Neuronal stem cell (in vitro differentiated cells): ENCODE results near the gene DZIP1.

Source experiments
- DNase-seq: peaks from one replicate; pipeline ENCODE4 v3.0.0-alpha.2; 2013; ENCODE audit warnings: low spot score
- H2AFZ ChIP-seq: one replicate; pipeline ENCODE4 v1.6.1; 2013; ENCODE audit warnings: mild to moderate bottlenecking, low read length, inconsistent platforms
- H2AK5ac ChIP-seq: 2 replicates; pipeline ENCODE4 v1.6.1; 2013; ENCODE audit warnings: low read depth, mild to moderate bottlenecking, inconsistent platforms, low read length, moderate library complexity, mixed read lengths
- H2BK120ac ChIP-seq: 2 replicates; pipeline ENCODE4 v1.6.1; 2013; ENCODE audit warnings: low read depth, mild to moderate bottlenecking, inconsistent platforms, low read length, moderate library complexity, mixed read lengths
- H2BK12ac ChIP-seq: one replicate; pipeline ENCODE4 v1.6.1; 2013; ENCODE audit warnings: low read length, inconsistent platforms
- H2BK15ac ChIP-seq: 2 replicates; pipeline ENCODE4 v1.6.1; 2013; ENCODE audit warnings: mild to moderate bottlenecking, low read length, inconsistent platforms, mixed read lengths
- H2BK5ac ChIP-seq: one replicate; pipeline ENCODE4 v1.6.1; 2013; ENCODE audit warnings: inconsistent platforms, mild to moderate bottlenecking, low read length, moderate library complexity
- H3K14ac ChIP-seq: one replicate; pipeline ENCODE4 v1.6.1; 2013; ENCODE audit warnings: low read length, inconsistent platforms
- H3K18ac ChIP-seq: 2 replicates; pipeline ENCODE4 v1.6.1; 2013; ENCODE audit warnings: low read length, inconsistent platforms
- H3K23ac ChIP-seq: 2 replicates; pipeline ENCODE4 v1.6.1; 2013; ENCODE audit warnings: low read depth, mild to moderate bottlenecking, mixed read lengths, low read length, inconsistent platforms; ENCODE audit not compliant: poor library complexity
- H3K27ac ChIP-seq: replicated peaks from 3 replicates; pipeline ENCODE4 v1.5.1; 2013; ENCODE audit warnings: low read length, inconsistent platforms
- H3K27me3 ChIP-seq, 3 experiments: 2 replicates each; pipeline ENCODE4 v1.6.1; 2013; ENCODE audit warnings: low read length in 3 of 3, mild to moderate bottlenecking in 2 of 3, inconsistent platforms in 1 of 3, low read depth in 1 of 3, mixed read lengths in 1 of 3, moderate library complexity in 1 of 3; ENCODE audit not compliant: control insufficient read depth in 3 of 3, insufficient read depth in 3 of 3
- H3K36me3 ChIP-seq, 2 donors: replicated peaks in 1 of 2; 2 replicates each; pipeline ENCODE4 v1.6.1; 2013; ENCODE audit warnings: low read length in 2 of 2; ENCODE audit not compliant: control insufficient read depth in 2 of 2, insufficient read depth in 2 of 2
- H3K4ac ChIP-seq: 2 replicates; pipeline ENCODE4 v1.6.1; 2013; ENCODE audit warnings: inconsistent platforms, mild to moderate bottlenecking, low read length, moderate library complexity
- H3K4me1 ChIP-seq, 2 donors: 1 replicate in 1 of 2; 2 replicates in 1 of 2; pipeline ENCODE4 v1.6.1; 2013; ENCODE audit warnings: low read length in 2 of 2, low read depth in 1 of 2; ENCODE audit not compliant: control insufficient read depth in 2 of 2, insufficient read depth in 1 of 2
- H3K4me2 ChIP-seq: one replicate; pipeline ENCODE4 v1.6.1; 2013; ENCODE audit warnings: mild to moderate bottlenecking, low read length, inconsistent platforms; ENCODE audit not compliant: insufficient read depth, poor library complexity, severe bottlenecking
- H3K4me3 ChIP-seq, 2 donors: 2 replicates each; pipeline ENCODE4 v1.5.1; 2013; ENCODE audit warnings: low read length in 2 of 2, mild to moderate bottlenecking in 2 of 2, inconsistent platforms in 1 of 2, moderate library complexity in 1 of 2
- H3K79me1 ChIP-seq: one replicate; pipeline ENCODE4 v1.6.1; 2013; ENCODE audit warnings: low read depth, mild to moderate bottlenecking, inconsistent platforms, low read length, moderate library complexity
- H3K9ac ChIP-seq: one replicate; pipeline ENCODE4 v1.6.1; 2013; ENCODE audit warnings: mild to moderate bottlenecking, low read depth, low read length, inconsistent platforms; ENCODE audit not compliant: poor library complexity
- H3K9me3 ChIP-seq, 2 donors: replicated peaks in 1 of 2; 2 replicates each; pipeline versions ENCODE3 to v1.6.1; 2013; ENCODE audit warnings: low read length in 2 of 2, mild to moderate bottlenecking in 2 of 2, inconsistent platforms in 1 of 2, low read depth in 1 of 2, mixed read lengths in 1 of 2, moderate library complexity in 1 of 2; ENCODE audit not compliant: control insufficient read depth in 2 of 2, insufficient read depth in 1 of 2
- H4K8ac ChIP-seq: one replicate; pipeline ENCODE4 v1.6.1; 2013; ENCODE audit warnings: low read depth, mild to moderate bottlenecking, inconsistent platforms, low read length, moderate library complexity
- H4K91ac ChIP-seq: one replicate; pipeline ENCODE4 v1.6.1; 2013; ENCODE audit warnings: low read length, low read depth, mild to moderate bottlenecking, inconsistent platforms; ENCODE audit not compliant: poor library complexity
- WGBS, 2 donors: extraction: QIAGEN DNeasy Blood & Tissue Kit; methylation state at CpG; one replicate each; pipeline ENCODE4 v1.1.7; 2013; ENCODE audit warnings: missing lambda C conversion rate in 2 of 2, mixed read lengths in 1 of 2; ENCODE audit not compliant: insufficient read length in 2 of 2, insufficient replicate concordance in 1 of 2; ENCODE audit errors: extremely low coverage in 2 of 2; 5-methylcytosine and 5-hydroxymethylcytosine counted together

The DZIP1 gene

GRCh38 chr13:95536632-95537241 lies 107.8 kb downstream of the DZIP1 start:
- no peak overlapping the region for H2BK120ac ChIP-seq
- H3K27ac ChIP-seq: no peak overlapping the region
- no peak overlapping the region for H3K18ac ChIP-seq
- H3K4me2 ChIP-seq: no peak overlapping the region
- no peaks in the 10 kb centered on the region for H3K27me3 ChIP-seq
- no peak overlapping the region for H3K14ac ChIP-seq
- no peaks in the 10 kb centered on the region for H3K9me3 ChIP-seq
- DNase-seq: no peak
- no peak overlapping the region for H3K23ac ChIP-seq
- no peak overlapping the region for H3K4me3 ChIP-seq
- no peak overlapping the region for H3K4ac ChIP-seq
- no peak overlapping the region for H4K91ac ChIP-seq
- no peak overlapping the region for H2BK15ac ChIP-seq
- no peak overlapping the region for H2BK5ac ChIP-seq
- H2BK12ac ChIP-seq: no peak overlapping the region
- H2AFZ ChIP-seq: no peak overlapping the region
- no peak overlapping the region for H3K9ac ChIP-seq
- H3K36me3 ChIP-seq: no peaks in the 10 kb centered on the region
- H3K4me1 ChIP-seq: peaks cover 0 to 8% of the 10 kb centered on the region in 2 donors
- H3K79me1 ChIP-seq: no peaks in the 10 kb centered on the region
- no peak overlapping the region for H4K8ac ChIP-seq
- no CpG with 5 or more reads among the region's 6 CpGs for WGBS, 2 donors
- no peak overlapping the region for H2AK5ac ChIP-seq

- no peak overlapping the region for H3K18ac ChIP-seq
- no peak overlapping the region for H2AFZ ChIP-seq
- no peak overlapping the region for H3K4me2 ChIP-seq
- H4K8ac ChIP-seq: no peak overlapping the region
- no peaks in the 10 kb centered on the region for H3K36me3 ChIP-seq
- peak overlapping the region; percentile 59 for H3K27ac ChIP-seq
- H3K23ac ChIP-seq: no peak overlapping the region
- no peak overlapping the region for H3K4me3 ChIP-seq
- H2AK5ac ChIP-seq: no peak overlapping the region
- H3K4me1 ChIP-seq: peaks cover 0 to 8% of the 10 kb centered on the region in 2 donors
- no peak overlapping the region for H3K4ac ChIP-seq
- H4K91ac ChIP-seq: no peak overlapping the region
- no CpG with 5 or more reads among the region's 3 CpGs for WGBS, 2 donors
- no peak overlapping the region for H2BK12ac ChIP-seq
- no peak overlapping the region for H2BK5ac ChIP-seq
- no peak overlapping the region for H3K14ac ChIP-seq
- no peaks in the 10 kb centered on the region for H3K9me3 ChIP-seq
- H3K79me1 ChIP-seq: no peaks in the 10 kb centered on the region
- no peak overlapping the region for H2BK120ac ChIP-seq
- no peak overlapping the region for H2BK15ac ChIP-seq
- DNase-seq: no peak
- no peak overlapping the region for H3K9ac ChIP-seq
- H3K27me3 ChIP-seq: no peaks in the 10 kb centered on the region
Observed at GRCh38 chr13:95535243-95535642, 109.3 kb downstream of the DZIP1 start.

GRCh38 chr13:95533545-95534160 lies 110.9 kb downstream of the DZIP1 start:
- Histone ChIP-seq H3K79me1 (no peaks in the 10 kb centered on the region), H4K8ac (no peak overlapping the region), H3K23ac (no peak overlapping the region), H3K18ac (no peak overlapping the region), H3K36me3 (no peaks in the 10 kb centered on the region), H3K4me3 (no peak overlapping the region), H2AFZ (no peak overlapping the region), H3K27ac (no peak overlapping the region), H2BK120ac (no peak overlapping the region), H3K27me3 (no peaks in the 10 kb centered on the region), H3K14ac (no peak overlapping the region), H2AK5ac (no peak overlapping the region), H3K4ac (no peak overlapping the region), H3K9me3 (no peaks in the 10 kb centered on the region), H2BK5ac (no peak overlapping the region), H2BK15ac (no peak overlapping the region), H2BK12ac (no peak overlapping the region), H3K4me1 (peaks cover 0 to 8% of the 10 kb centered on the region in 2 donors), H3K4me2 (no peak overlapping the region), H3K9ac (no peak overlapping the region), H4K91ac (no peak overlapping the region)
- no peak for DNase-seq
- WGBS, 2 donors: no CpG with 5 or more reads among the region's 7 CpGs

DNA sequence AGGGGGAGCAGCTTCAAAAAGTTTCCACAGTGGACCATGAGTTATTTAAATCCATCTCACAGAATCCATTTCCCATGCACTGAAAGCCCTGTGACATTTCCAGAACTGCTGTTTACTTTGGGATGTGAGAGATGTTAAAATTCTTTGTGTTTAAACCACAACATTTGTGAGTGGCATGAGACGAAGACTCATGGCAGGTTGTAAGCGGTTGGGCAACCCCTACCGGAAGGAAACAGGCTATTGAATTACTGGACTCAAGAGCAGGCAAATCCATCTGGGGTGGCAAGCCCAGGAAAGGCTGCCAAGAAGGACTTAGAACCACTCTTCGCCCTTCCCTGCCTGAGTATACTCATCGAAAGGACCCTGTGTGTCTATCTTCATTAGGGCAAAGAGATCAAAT lies 114.3 kb downstream of the DZIP1 start:
- no CpG with 5 or more reads among the region's 5 CpGs for WGBS, 2 donors

More for the DNA sequence above, 114.3 kb downstream of the DZIP1 start:
- no peak for DNase-seq
- no peak overlapping the region for H2BK5ac ChIP-seq
- no peak overlapping the region for H3K9ac ChIP-seq
- no peak overlapping the region for H2BK15ac ChIP-seq
- no peak overlapping the region for H3K14ac ChIP-seq
- H2BK12ac ChIP-seq: no peak overlapping the region
- H3K18ac ChIP-seq: no peak overlapping the region
- no peak overlapping the region for H3K4me3 ChIP-seq
- no peak overlapping the region for H2AFZ ChIP-seq
- peaks cover 0 to 3% of the 10 kb centered on the region in 2 donors for H3K4me1 ChIP-seq
- H3K27me3 ChIP-seq: no peaks in the 10 kb centered on the region
- no peak overlapping the region for H3K23ac ChIP-seq
- no peak overlapping the region for H3K4me2 ChIP-seq
- no peak overlapping the region for H4K8ac ChIP-seq
- no peak overlapping the region for H3K4ac ChIP-seq
- H3K27ac ChIP-seq: no peak overlapping the region
- H4K91ac ChIP-seq: no peak overlapping the region
- no peaks in the 10 kb centered on the region for H3K9me3 ChIP-seq
- no peak overlapping the region for H2AK5ac ChIP-seq
- no peaks in the 10 kb centered on the region for H3K79me1 ChIP-seq
- H2BK120ac ChIP-seq: no peak overlapping the region
- H3K36me3 ChIP-seq: no peaks in the 10 kb centered on the region
